ENCODE results near the gene IFT88. TPM values are rescaled to one million over a fixed set of nuclear protein-coding genes. Genes with fewer than 3 reads are reported as not detected.

IFT88 gene
- total and polyA plus RNA-seq, 2 of the 8 experiments (the other 6 are each of a cell fraction or from before 2014, with no cell fraction given), result 1.7 to 5.8 TPM

DNA sequence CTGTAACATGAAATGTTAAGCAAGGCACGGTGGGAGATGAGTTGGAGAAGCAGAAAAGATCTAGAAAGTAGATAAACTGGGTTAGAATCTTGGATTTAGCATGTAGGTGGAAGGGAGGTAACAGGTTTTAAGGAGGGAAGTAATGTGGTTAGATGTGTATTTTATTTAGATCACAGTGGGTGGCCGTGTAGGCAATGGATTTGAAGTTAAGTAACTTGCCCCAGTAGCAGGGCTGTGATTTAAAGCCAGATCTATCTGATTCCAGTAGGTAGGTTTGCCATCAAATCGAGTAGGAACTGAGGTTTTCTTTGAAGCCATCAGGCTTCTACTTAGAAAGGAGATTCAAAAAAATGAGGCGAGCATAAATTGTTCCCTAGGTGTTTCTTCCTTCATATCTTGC lies 86.0 kb downstream of the IFT88 start:
- no peak overlapping the region for H4K5ac ChIP-seq (ENCODE audit: insufficient read length, low read depth, low read length)
- TF ChIP-seq TAF7 (optimal IDR thresholded peaks at IDR 0.05; ENCODE audit: borderline replicate concordance, low read depth, low read length) (no peak), PHF8 (conservative IDR thresholded peaks at IDR 0.05; ENCODE audit: low read depth, low read length) (no peak), BCL11A (IDR thresholded peaks at IDR 0.05; ENCODE audit: low read depth in 2 of 2, low read length in 2 of 2) (no peak), SP1 (IDR thresholded peaks at IDR 0.05; ENCODE audit: low read depth, low read length) (no peak), SIX5 (IDR thresholded peaks at IDR 0.05; ENCODE audit: low read depth, low read length) (no peak), SUZ12 (IDR thresholded peaks at IDR 0.05; ENCODE audit: low read length) (no peak), HDAC6 (IDR thresholded peaks at IDR 0.05; ENCODE audit: low read depth, low read length) (no peak)

More for the DNA sequence above, 86.0 kb downstream of the IFT88 start:
- no peaks in the 10 kb centered on the region for H3K27me3 ChIP-seq (replicated peaks in 1 of 4; ENCODE audit: control insufficient read depth in 3 of 4, extremely low read depth in 1 of 4, insufficient read depth in 3 of 4, low read length in 3 of 4)
- no peaks in the 10 kb centered on the region for H3K4me1 ChIP-seq (replicated peaks in 1 of 4; ENCODE audit: control insufficient read depth in 3 of 4, insufficient read depth in 4 of 4, low read length in 3 of 4)
- no peak overlapping the region for H2AFZ ChIP-seq (ENCODE audit: low read length)
- no peak overlapping the region for H3K4me3 ChIP-seq (ENCODE audit: extremely low read depth in 1 of 4, insufficient read depth in 2 of 4, low read depth in 3 of 4, low read length in 4 of 4)
- H3K27ac ChIP-seq (ENCODE audit: low read depth, low read length), result no peak overlapping the region
- no peaks in the 10 kb centered on the region for H3K23me2 ChIP-seq (ENCODE audit: low read depth, low read length)
- no peaks in the 10 kb centered on the region for H4K20me1 ChIP-seq (replicated peaks in 1 of 2; ENCODE audit: control insufficient read depth in 1 of 2, insufficient read depth in 2 of 2, low read length in 2 of 2)
- POLR2A ChIA-PET (ENCODE audit: partially characterized antibody), result no interaction called here
- no peak overlapping the region for H3K18ac ChIP-seq (ENCODE audit: extremely low read depth, low read length)
- H3K14ac ChIP-seq (ENCODE audit: insufficient read length), result no peak overlapping the region
- H2BK12ac ChIP-seq (ENCODE audit: low read depth, low read length), result no peak overlapping the region
- no peak for FAIRE-seq
- no peak overlapping the region for H2BK120ac ChIP-seq (replicated peaks; ENCODE audit: low read depth, low read length)
- H4K8ac ChIP-seq (ENCODE audit: extremely low read depth, insufficient read depth, low read length), result no peak overlapping the region
- no peak overlapping the region for H2BK15ac ChIP-seq (ENCODE audit: low read length)
- H2AK5ac ChIP-seq (ENCODE audit: low read depth, low read length), result no peak overlapping the region
- H3K36me3 ChIP-seq (ENCODE audit: control insufficient read depth in 2 of 4, insufficient read depth in 4 of 4, low read length in 3 of 4), result no peaks in the 10 kb centered on the region
- no peaks in the 10 kb centered on the region for H3K79me2 ChIP-seq (ENCODE audit: control insufficient read depth in 1 of 2, insufficient read depth in 2 of 2, low read length in 2 of 2)
- no peak overlapping the region for H3K4me2 ChIP-seq (ENCODE audit: insufficient read depth in 1 of 2, low read depth in 2 of 2, low read length in 2 of 2)
- H2BK20ac ChIP-seq (ENCODE audit: low read length), result no peak overlapping the region
- no peak overlapping the region for H3K9ac ChIP-seq (replicated peaks in 1 of 4; ENCODE audit: extremely low read depth in 1 of 4, low read depth in 3 of 4, low read length in 3 of 4)
- no peak for DNase-seq (ENCODE audit: low read depth in 1 of 2, low spot score in 2 of 2)
- no peaks in the 10 kb centered on the region for H3K9me3 ChIP-seq (ENCODE audit: insufficient read depth in 2 of 2, low read depth in 1 of 2, low read length in 1 of 2)
- no peak overlapping the region for H3K56ac ChIP-seq (replicated peaks; ENCODE audit: insufficient read length, low read depth, low read length)
- H3K79me1 ChIP-seq (ENCODE audit: low read depth, low read length), result no peaks in the 10 kb centered on the region
- CTCF ChIA-PET (ENCODE audit: partially characterized antibody), result no interaction called here
- H2BK5ac ChIP-seq (ENCODE audit: low read depth, low read length), result no peak overlapping the region
- no peak overlapping the region for H3K23ac ChIP-seq (ENCODE audit: insufficient read length)
- H3K4ac ChIP-seq (replicated peaks; ENCODE audit: insufficient read length, low read depth, low read length), result no peak overlapping the region
- 78% methylated on average over 4 of the region's 4 CpGs; no CpG with 5 or more reads in 1 of the 2 experiments for WGBS, 2 experiments (ENCODE audit: extremely low coverage in 1 of 2, insufficient coverage in 1 of 2, insufficient read length in 1 of 2, insufficient replicate concordance in 2 of 2, low coverage in 1 of 2, low lambda C conversion rate in 2 of 2, missing lambda C conversion rate in 1 of 2)
- H4K91ac ChIP-seq (replicated peaks; ENCODE audit: insufficient read length, low read length), result no peak overlapping the region

Data from H1 (cell line).